Panc1 (cell line): ENCODE measurements around the gene NFIB. TPM values are rescaled to one million over a fixed set of nuclear protein-coding genes. Genes with fewer than 3 reads are reported as not detected.

Experiments
- ATAC-seq: fragments of 200-7000 bp; cut with Tn5 transposase; 2 replicates; pipeline ENCODE4 v1.9.1; 2020; ENCODE audit warnings: mild to moderate bottlenecking, moderate library complexity
- BruUV-seq: library from RNA; stranded (reverse); fragments of 400-500 nt; replicated peaks from 2 replicates; lab custom pipeline; 2021; lab: Mats Ljungman, UMichigan
- CTCF ChIA-PET: fragments of 300-600 bp; sonication (Branson Sonifier 250); formaldehyde crosslinking; loops from one replicate; lab custom pipeline; 2022; ENCODE audit warnings: antibody characterized with exemption; lab: Charles Lee
- POLR2A ChIA-PET: fragments of 300-600 bp; sonication (Branson Sonifier 250); formaldehyde crosslinking; loops from one replicate; lab custom pipeline; 2022; ENCODE audit warnings: antibody characterized with exemption; lab: Charles Lee
- DNase-seq: peaks from one replicate; pipeline ENCODE4 v3.0.0-alpha.2; 2010; ENCODE audit warnings: low read depth, low spot score
- H3K27ac ChIP-seq: 2 replicates; pipeline ENCODE4 v1.5.1; 2011; ENCODE audit warnings: mild to moderate bottlenecking, low read length, inconsistent platforms
- H3K27me3 ChIP-seq: fragments of 200-500 bp; sonication (Bioruptor generic); 2 replicates; pipeline ENCODE4 v1.6.0; 2014; ENCODE audit warnings: low read length, inconsistent platforms; ENCODE audit not compliant: control insufficient read depth, insufficient read depth
- H3K36me3 ChIP-seq: fragments of 200-500 bp; sonication (Bioruptor generic); 2 replicates; pipeline ENCODE4 v1.5.1; 2014; ENCODE audit warnings: inconsistent platforms, mild to moderate bottlenecking, low read length, moderate library complexity; ENCODE audit not compliant: control insufficient read depth, insufficient read depth
- H3K4me1 ChIP-seq: 2 replicates; pipeline ENCODE4 v1.5.1; 2011; ENCODE audit warnings: inconsistent platforms, mild to moderate bottlenecking, low read length, moderate library complexity; ENCODE audit not compliant: control insufficient read depth, insufficient read depth
- H3K4me3 ChIP-seq, 2 experiments: 2 replicates each; pipeline ENCODE4 v1.5.1; 2011 to 2012; ENCODE audit warnings: low read depth in 2 of 2, low read length in 2 of 2, mild to moderate bottlenecking in 2 of 2, inconsistent platforms in 1 of 2, moderate library complexity in 1 of 2
- H3K9me3 ChIP-seq: fragments of 200-500 bp; sonication (Bioruptor generic); 2 replicates; pipeline ENCODE4 v1.5.1; 2014; ENCODE audit warnings: low read depth, mild to moderate bottlenecking, inconsistent platforms, low read length, moderate library complexity; ENCODE audit not compliant: control insufficient read depth, insufficient read depth
- CTCF ChIP-seq: fragments of 450-650 bp; IDR thresholded peaks from 2 replicates; pipeline ENCODE4 v1.5.1; 2017; ENCODE audit warnings: mild to moderate bottlenecking
- POLR2AphosphoS5 ChIP-seq: IDR thresholded peaks from 2 replicates; pipeline ENCODE4 v1.6.1; 2012; ENCODE audit warnings: mild to moderate bottlenecking, low read depth, low read length, moderate library complexity
- SIN3A ChIP-seq: IDR thresholded peaks from 2 replicates; pipeline ENCODE4 v1.6.1; 2012; ENCODE audit warnings: low read depth, mild to moderate bottlenecking, low read length, moderate library complexity, borderline replicate concordance; ENCODE audit not compliant: insufficient read depth
- TCF7L2 ChIP-seq: IDR thresholded peaks from 2 replicates; pipeline ENCODE4 v1.6.1; 2011; ENCODE audit warnings: mild to moderate bottlenecking, low read depth, low read length, inconsistent platforms
- in situ Hi-C: cut with HindIII; loops from 2 replicates; pipeline ENCODE4 v1.10.0; 2016; ENCODE audit warnings: low sequenced_read_pairs, low pct_unique_long_range_greater_than_20kb
- intact Hi-C: fragments of 100-400 bp; cut with micrococcal nuclease; formaldehyde crosslinking; loops from one replicate; pipeline ENCODE4 v1.10.0; 2022; ENCODE audit not compliant: unreplicated experiment
- total RNA-seq: library from RNA; stranded (reverse); gene quantifications from one replicate; pipeline ENCODE4 v1.2.1, GENCODE V29; 2021; ENCODE audit not compliant: unreplicated experiment
- TF ChIP-seq, protein P1 (sequence below), 2 experiments: IDR thresholded peaks; 2 replicates each; pipeline ENCODE4 v1.6.1; 2011 to 2012; ENCODE audit warnings: low read depth in 2 of 2, control low read depth in 1 of 2, low read length in 1 of 2, mild to moderate bottlenecking in 1 of 2, moderate library complexity in 1 of 2; ENCODE audit not compliant: insufficient read depth in 1 of 2

NFIB gene
- total RNA-seq, 1 experiment from 2014 or later, result 26.7 TPM

DNA sequence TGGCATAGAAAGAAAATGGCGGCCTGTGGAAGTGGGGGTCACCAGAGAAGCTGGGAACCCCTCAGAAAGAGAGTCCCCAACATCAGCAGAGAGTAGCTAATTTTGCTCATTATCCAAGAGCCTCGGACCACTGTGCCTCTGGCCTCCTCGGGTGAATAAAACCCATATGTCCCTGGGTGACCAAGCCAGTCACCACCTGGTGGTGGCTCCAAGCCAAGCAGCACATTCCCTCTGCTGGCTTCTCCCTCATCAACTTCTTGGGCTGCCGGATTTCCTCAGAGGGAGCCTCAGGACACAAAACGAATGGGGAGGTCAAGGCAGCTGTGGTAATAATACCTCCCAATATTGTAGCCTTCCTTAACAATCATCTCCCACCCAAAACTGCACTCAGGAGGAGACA, 242.5 kb downstream of the NFIB start:
- H3K4me1 ChIP-seq, result no peaks in the 10 kb centered on the region
- POLR2A ChIA-PET, result interaction anchor here (0.6 kb wide), 1 partner anchor 97 kb away, joined by 4 read pairs; no protein-coding TSS in a partner anchor

GRCh38 chr9:14068690-14069089, 245.3 kb downstream of the NFIB start:
- ChIA-PET POLR2A (no interaction called here), CTCF (no interaction called here)
- H3K36me3 ChIP-seq, result no peaks in the 10 kb centered on the region
- DNase-seq, result no peak
- in situ Hi-C loops (no loop called here), intact Hi-C loops (no loop called here)
- BruUV-seq, result no TSS peak
- no peak for ATAC-seq
- H3K9me3 ChIP-seq, result no peaks in the 10 kb centered on the region
- no peak overlapping the region for H3K27ac ChIP-seq
- no peaks in the 10 kb centered on the region for H3K27me3 ChIP-seq
- no peak for TF ChIP-seq TCF7L2
- TF ChIP-seq, protein P1, sequence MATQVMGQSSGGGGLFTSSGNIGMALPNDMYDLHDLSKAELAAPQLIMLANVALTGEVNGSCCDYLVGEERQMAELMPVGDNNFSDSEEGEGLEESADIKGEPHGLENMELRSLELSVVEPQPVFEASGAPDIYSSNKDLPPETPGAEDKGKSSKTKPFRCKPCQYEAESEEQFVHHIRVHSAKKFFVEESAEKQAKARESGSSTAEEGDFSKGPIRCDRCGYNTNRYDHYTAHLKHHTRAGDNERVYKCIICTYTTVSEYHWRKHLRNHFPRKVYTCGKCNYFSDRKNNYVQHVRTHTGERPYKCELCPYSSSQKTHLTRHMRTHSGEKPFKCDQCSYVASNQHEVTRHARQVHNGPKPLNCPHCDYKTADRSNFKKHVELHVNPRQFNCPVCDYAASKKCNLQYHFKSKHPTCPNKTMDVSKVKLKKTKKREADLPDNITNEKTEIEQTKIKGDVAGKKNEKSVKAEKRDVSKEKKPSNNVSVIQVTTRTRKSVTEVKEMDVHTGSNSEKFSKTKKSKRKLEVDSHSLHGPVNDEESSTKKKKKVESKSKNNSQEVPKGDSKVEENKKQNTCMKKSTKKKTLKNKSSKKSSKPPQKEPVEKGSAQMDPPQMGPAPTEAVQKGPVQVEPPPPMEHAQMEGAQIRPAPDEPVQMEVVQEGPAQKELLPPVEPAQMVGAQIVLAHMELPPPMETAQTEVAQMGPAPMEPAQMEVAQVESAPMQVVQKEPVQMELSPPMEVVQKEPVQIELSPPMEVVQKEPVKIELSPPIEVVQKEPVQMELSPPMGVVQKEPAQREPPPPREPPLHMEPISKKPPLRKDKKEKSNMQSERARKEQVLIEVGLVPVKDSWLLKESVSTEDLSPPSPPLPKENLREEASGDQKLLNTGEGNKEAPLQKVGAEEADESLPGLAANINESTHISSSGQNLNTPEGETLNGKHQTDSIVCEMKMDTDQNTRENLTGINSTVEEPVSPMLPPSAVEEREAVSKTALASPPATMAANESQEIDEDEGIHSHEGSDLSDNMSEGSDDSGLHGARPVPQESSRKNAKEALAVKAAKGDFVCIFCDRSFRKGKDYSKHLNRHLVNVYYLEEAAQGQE (IDR thresholded peaks at IDR 0.05; ENCODE audit: insufficient read depth in 1 of 2, low read depth in 2 of 2, low read length in 1 of 2), result no peak
- no peak for TF ChIP-seq POLR2AphosphoS5
- no peak for TF ChIP-seq CTCF
- TF ChIP-seq SIN3A, result no peak
- no peak overlapping the region for H3K4me3 ChIP-seq
- H3K4me1 ChIP-seq, result no peaks in the 10 kb centered on the region

More for the DNA sequence above, 242.5 kb downstream of the NFIB start:
- TF ChIP-seq CTCF (no peak), TCF7L2 (no peak), SIN3A (no peak), POLR2AphosphoS5 (no peak)
- TF ChIP-seq, protein P1 (IDR thresholded peaks at IDR 0.05; ENCODE audit: insufficient read depth in 1 of 2, low read depth in 2 of 2, low read length in 1 of 2), result no peak
- Histone ChIP-seq H3K27me3 (no peaks in the 10 kb centered on the region), H3K4me3 (no peak overlapping the region), H3K36me3 (no peaks in the 10 kb centered on the region), H3K9me3 (no peaks in the 10 kb centered on the region), H3K27ac (no peak overlapping the region)
- intact Hi-C loops (no loop called here), in situ Hi-C loops (no loop called here)
- DNase-seq (no peak), ATAC-seq (no peak)
- no TSS peak for BruUV-seq
- CTCF ChIA-PET, result no interaction called here
